HEK293 (cell line): ENCODE data around the gene TRMT61A.

Source experiments
- BCL11B ChIP-seq: fragments of 450-650 bp; formaldehyde crosslinking; IDR thresholded peaks from 2 replicates; pipeline ENCODE4 v1.5.1; 2016; ENCODE audit warnings: low read depth, missing biosample characterization, missing genetic modification characterization
- GLIS1 ChIP-seq: fragments of 450-650 bp; formaldehyde crosslinking; IDR thresholded peaks from 2 replicates; pipeline ENCODE4 v1.5.1; 2016; ENCODE audit warnings: missing biosample characterization, missing genetic modification characterization
- IKZF3 ChIP-seq: fragments of 450-650 bp; IDR thresholded peaks from 2 replicates; pipeline ENCODE4 v1.5.0; 2018; ENCODE audit warnings: missing biosample characterization, mild to moderate bottlenecking, missing genetic modification characterization, moderate library complexity
- KLF1 ChIP-seq: fragments of 450-650 bp; formaldehyde crosslinking; IDR thresholded peaks from 2 replicates; pipeline ENCODE4 v1.5.1; 2016; ENCODE audit warnings: missing biosample characterization, missing genetic modification characterization
- KLF10 ChIP-seq: fragments of 450-650 bp; IDR thresholded peaks from 2 replicates; pipeline ENCODE4 v1.5.1; 2018; ENCODE audit warnings: missing biosample characterization, mild to moderate bottlenecking, missing genetic modification characterization
- KLF9 ChIP-seq: fragments of 450-650 bp; formaldehyde crosslinking; IDR thresholded peaks from 2 replicates; pipeline ENCODE4 v1.5.1; 2016; ENCODE audit warnings: missing biosample characterization, missing genetic modification characterization, low read depth
- MZF1 ChIP-seq: fragments of 450-650 bp; formaldehyde crosslinking; IDR thresholded peaks from 2 replicates; pipeline ENCODE4 v1.5.1; 2017; ENCODE audit warnings: missing biosample characterization, missing genetic modification characterization, borderline replicate concordance
- PRDM1 ChIP-seq: fragments of 450-650 bp; formaldehyde crosslinking; IDR thresholded peaks from 2 replicates; pipeline ENCODE4; 2016; ENCODE audit warnings: missing biosample characterization, missing genetic modification characterization
- REPIN1 ChIP-seq: fragments of 450-650 bp; formaldehyde crosslinking; IDR thresholded peaks from 2 replicates; pipeline ENCODE4 v1.5.1; 2017; ENCODE audit warnings: missing biosample characterization, missing genetic modification characterization, low read depth
- REST ChIP-seq: fragments of 450-650 bp; formaldehyde crosslinking; IDR thresholded peaks from 2 replicates; pipeline ENCODE4 v1.5.1; 2016; ENCODE audit warnings: missing biosample characterization, missing genetic modification characterization
- SP2 ChIP-seq: fragments of 450-650 bp; formaldehyde crosslinking; IDR thresholded peaks from 2 replicates; pipeline ENCODE4 v1.5.1; 2016; ENCODE audit warnings: missing biosample characterization, missing genetic modification characterization
- TSHZ1 ChIP-seq: fragments of 450-650 bp; formaldehyde crosslinking; IDR thresholded peaks from 2 replicates; pipeline ENCODE4 v1.5.1; 2016; ENCODE audit warnings: missing biosample characterization, missing genetic modification characterization, borderline replicate concordance
- ZEB2 ChIP-seq: fragments of 450-650 bp; formaldehyde crosslinking; IDR thresholded peaks from 2 replicates; pipeline ENCODE4 v1.5.1; 2016; ENCODE audit warnings: missing biosample characterization, missing genetic modification characterization
- ZFP41 ChIP-seq: fragments of 450-650 bp; formaldehyde crosslinking; IDR thresholded peaks from 2 replicates; pipeline ENCODE4 v1.5.1; 2016; ENCODE audit warnings: missing biosample characterization, missing genetic modification characterization, borderline replicate concordance
- ZNF169 ChIP-seq: fragments of 450-650 bp; formaldehyde crosslinking; IDR thresholded peaks from 2 replicates; pipeline ENCODE4 v1.5.1; 2016; ENCODE audit warnings: missing biosample characterization, missing genetic modification characterization
- ZNF184 ChIP-seq: fragments of 450-650 bp; IDR thresholded peaks from 2 replicates; pipeline ENCODE4 v1.5.1; 2018; ENCODE audit warnings: missing biosample characterization, mild to moderate bottlenecking, missing genetic modification characterization
- ZNF19 ChIP-seq: fragments of 450-650 bp; formaldehyde crosslinking; IDR thresholded peaks from 2 replicates; pipeline ENCODE4; 2016; ENCODE audit warnings: missing biosample characterization, missing genetic modification characterization, low read depth
- ZNF223 ChIP-seq: fragments of 450-650 bp; formaldehyde crosslinking; IDR thresholded peaks from 2 replicates; pipeline ENCODE4 v1.5.1; 2016; ENCODE audit warnings: missing biosample characterization, missing genetic modification characterization
- ZNF302 ChIP-seq: fragments of 450-650 bp; formaldehyde crosslinking; IDR thresholded peaks from 2 replicates; pipeline ENCODE4 v1.5.1; 2016; ENCODE audit warnings: missing biosample characterization, missing genetic modification characterization, low read depth
- ZNF341 ChIP-seq: fragments of 450-650 bp; formaldehyde crosslinking; IDR thresholded peaks from 2 replicates; pipeline ENCODE4; 2016; ENCODE audit warnings: low read depth, missing biosample characterization, missing genetic modification characterization
- ZNF366 ChIP-seq: fragments of 450-650 bp; formaldehyde crosslinking; conservative IDR thresholded peaks from 2 replicates; pipeline ENCODE4 v1.5.1; 2016; ENCODE audit warnings: missing biosample characterization, missing genetic modification characterization
- ZNF48 ChIP-seq: fragments of 450-650 bp; formaldehyde crosslinking; IDR thresholded peaks from 2 replicates; pipeline ENCODE4 v1.5.1; 2016; ENCODE audit warnings: missing biosample characterization, missing genetic modification characterization
- ZNF580 ChIP-seq: fragments of 450-650 bp; formaldehyde crosslinking; IDR thresholded peaks from 2 replicates; pipeline ENCODE4 v1.5.1; 2016; ENCODE audit warnings: missing biosample characterization, missing genetic modification characterization
- ZNF654 ChIP-seq: fragments of 450-650 bp; formaldehyde crosslinking; IDR thresholded peaks from 2 replicates; pipeline ENCODE4 v1.5.1; 2016; ENCODE audit warnings: low read depth, missing biosample characterization, missing genetic modification characterization
- ZSCAN23 ChIP-seq: fragments of 450-650 bp; formaldehyde crosslinking; IDR thresholded peaks from 2 replicates; pipeline ENCODE4 v1.5.1; 2016; ENCODE audit warnings: missing biosample characterization, missing genetic modification characterization
- ZXDB ChIP-seq: fragments of 450-650 bp; formaldehyde crosslinking; IDR thresholded peaks from 2 replicates; pipeline ENCODE4 v1.5.1; 2016; ENCODE audit warnings: missing biosample characterization, missing genetic modification characterization
- TF ChIP-seq, protein P1 (sequence below): fragments of 450-650 bp; formaldehyde crosslinking; IDR thresholded peaks from 2 replicates; pipeline ENCODE4 v1.5.1; 2016; ENCODE audit warnings: missing biosample characterization, missing genetic modification characterization
- TF ChIP-seq, protein P2 (sequence below): fragments of 450-650 bp; formaldehyde crosslinking; IDR thresholded peaks from 2 replicates; pipeline ENCODE4 v1.5.1; 2016; ENCODE audit warnings: missing biosample characterization, missing genetic modification characterization

The TRMT61A gene

GRCh38 chr14:103522649-103523574 is 6.1 kb upstream of the TRMT61A start, which contains the start of gene CKB (continued):
- TF ChIP-seq REST (tag by site-specific recombination) (0 out of 2 replicates have a peak, but pooled peaks have one; percentile 26), ZNF654 (tag by site-specific recombination) (no peak), ZEB2 (tag by site-specific recombination) (peak; percentile 78; the same call in 1 of the 2 replicates), ZNF48 (tag by site-specific recombination) (no peak), REPIN1 (tag by site-specific recombination) (no peak), GLIS1 (tag by site-specific recombination) (no peak; the same call in 1 of the 2 replicates), IKZF3 (tag by site-specific recombination) (no peak), ZNF223 (tag by site-specific recombination) (no peak), ZNF341 (tag by site-specific recombination) (peak; percentile 81), MZF1 (tag by site-specific recombination) (no peak), KLF10 (no peak; the same call in 1 of the 2 replicates), ZSCAN23 (no peak), ZNF169 (tag by site-specific recombination) (no peak), BCL11B (tag by site-specific recombination) (no peak; the same call in 1 of the 2 replicates), PRDM1 (tag by site-specific recombination) (no peak), KLF1 (tag by site-specific recombination) (peak; percentile 66), ZFP41 (no peak), ZNF366 (tag by site-specific recombination) (no peak), KLF9 (tag by site-specific recombination) (0 out of 2 replicates have a peak, but pooled peaks have one; percentile 54), ZNF19 (tag by site-specific recombination) (no peak), TSHZ1 (no peak), ZNF184 (no peak), ZNF302 (tag by site-specific recombination) (no peak), ZNF580 (tag by site-specific recombination) (no peak), ZXDB (tag by site-specific recombination) (peak; percentile 56), SP2 (peak; percentile 66)
- TF ChIP-seq, protein P1, sequence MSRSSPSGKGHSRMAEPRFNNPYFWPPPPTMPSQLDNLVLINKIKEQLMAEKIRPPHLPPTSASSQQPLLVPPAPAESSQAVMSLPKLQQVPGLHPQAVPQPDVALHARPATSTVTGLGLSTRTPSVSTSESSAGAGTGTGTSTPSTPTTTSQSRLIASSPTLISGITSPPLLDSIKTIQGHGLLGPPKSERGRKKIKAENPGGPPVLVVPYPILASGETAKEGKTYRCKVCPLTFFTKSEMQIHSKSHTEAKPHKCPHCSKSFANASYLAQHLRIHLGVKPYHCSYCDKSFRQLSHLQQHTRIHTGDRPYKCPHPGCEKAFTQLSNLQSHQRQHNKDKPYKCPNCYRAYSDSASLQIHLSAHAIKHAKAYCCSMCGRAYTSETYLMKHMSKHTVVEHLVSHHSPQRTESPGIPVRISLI (tag by site-specific recombination): no peak
- TF ChIP-seq, protein P2, sequence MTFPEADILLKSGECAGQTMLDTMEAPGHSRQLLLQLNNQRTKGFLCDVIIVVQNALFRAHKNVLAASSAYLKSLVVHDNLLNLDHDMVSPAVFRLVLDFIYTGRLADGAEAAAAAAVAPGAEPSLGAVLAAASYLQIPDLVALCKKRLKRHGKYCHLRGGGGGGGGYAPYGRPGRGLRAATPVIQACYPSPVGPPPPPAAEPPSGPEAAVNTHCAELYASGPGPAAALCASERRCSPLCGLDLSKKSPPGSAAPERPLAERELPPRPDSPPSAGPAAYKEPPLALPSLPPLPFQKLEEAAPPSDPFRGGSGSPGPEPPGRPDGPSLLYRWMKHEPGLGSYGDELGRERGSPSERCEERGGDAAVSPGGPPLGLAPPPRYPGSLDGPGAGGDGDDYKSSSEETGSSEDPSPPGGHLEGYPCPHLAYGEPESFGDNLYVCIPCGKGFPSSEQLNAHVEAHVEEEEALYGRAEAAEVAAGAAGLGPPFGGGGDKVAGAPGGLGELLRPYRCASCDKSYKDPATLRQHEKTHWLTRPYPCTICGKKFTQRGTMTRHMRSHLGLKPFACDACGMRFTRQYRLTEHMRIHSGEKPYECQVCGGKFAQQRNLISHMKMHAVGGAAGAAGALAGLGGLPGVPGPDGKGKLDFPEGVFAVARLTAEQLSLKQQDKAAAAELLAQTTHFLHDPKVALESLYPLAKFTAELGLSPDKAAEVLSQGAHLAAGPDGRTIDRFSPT: peak; percentile 72; the same call in 1 of the 2 replicates
- TF ChIP-seq, all 188 proteins: peak for 36
